ENCODE results near the gene SMIM11. TPM values are rescaled to one million over a fixed set of nuclear protein-coding genes. Genes with fewer than 3 reads are reported as not detected.

The SMIM11 gene
- total RNA-seq, 4 donors from 2014 or later, result 0.49 to 11.9 (median 4.0) TPM

GRCh38 chr21:34335316-34335715 lies 40.0 kb upstream of the SMIM11 start:
- WGBS, 2 donors, result 26 to 63% methylated on average over 3 to 5 of the region's 6 CpGs
- intact Hi-C loops (cut with DNase I), result no loop called here
- H3K4me1 ChIP-seq, result peaks cover 0 to 27% (median 6%) of the 10 kb centered on the region in 3 donors
- H3K4me3 ChIP-seq, result no peak overlapping the region
- no peak overlapping the region for H3K27ac ChIP-seq
- H3K9me3 ChIP-seq, result no peaks in the 10 kb centered on the region
- peaks cover 0 to 11% (median 0%) of the 10 kb centered on the region in 4 donors for H3K27me3 ChIP-seq
- no peak for TF ChIP-seq POLR2A (IDR thresholded peaks at IDR 0.05)
- TF ChIP-seq, protein P1, sequence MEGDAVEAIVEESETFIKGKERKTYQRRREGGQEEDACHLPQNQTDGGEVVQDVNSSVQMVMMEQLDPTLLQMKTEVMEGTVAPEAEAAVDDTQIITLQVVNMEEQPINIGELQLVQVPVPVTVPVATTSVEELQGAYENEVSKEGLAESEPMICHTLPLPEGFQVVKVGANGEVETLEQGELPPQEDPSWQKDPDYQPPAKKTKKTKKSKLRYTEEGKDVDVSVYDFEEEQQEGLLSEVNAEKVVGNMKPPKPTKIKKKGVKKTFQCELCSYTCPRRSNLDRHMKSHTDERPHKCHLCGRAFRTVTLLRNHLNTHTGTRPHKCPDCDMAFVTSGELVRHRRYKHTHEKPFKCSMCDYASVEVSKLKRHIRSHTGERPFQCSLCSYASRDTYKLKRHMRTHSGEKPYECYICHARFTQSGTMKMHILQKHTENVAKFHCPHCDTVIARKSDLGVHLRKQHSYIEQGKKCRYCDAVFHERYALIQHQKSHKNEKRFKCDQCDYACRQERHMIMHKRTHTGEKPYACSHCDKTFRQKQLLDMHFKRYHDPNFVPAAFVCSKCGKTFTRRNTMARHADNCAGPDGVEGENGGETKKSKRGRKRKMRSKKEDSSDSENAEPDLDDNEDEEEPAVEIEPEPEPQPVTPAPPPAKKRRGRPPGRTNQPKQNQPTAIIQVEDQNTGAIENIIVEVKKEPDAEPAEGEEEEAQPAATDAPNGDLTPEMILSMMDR (IDR thresholded peaks at IDR 0.05), result no peak
- DNase-seq, result no peak
- H3K36me3 ChIP-seq, result no peaks in the 10 kb centered on the region

- H3K27me3 ChIP-seq, result peaks cover 0 to 11% (median 0%) of the 10 kb centered on the region in 4 donors
- H3K27ac ChIP-seq, result peak overlapping the region in 3 of 4 donors; percentile 45 to 57 (median 46)
- no peak for TF ChIP-seq POLR2A (IDR thresholded peaks at IDR 0.05)
- TF ChIP-seq, protein P1 (IDR thresholded peaks at IDR 0.05), result no peak
- no peak overlapping the region for H3K4me3 ChIP-seq
- 61 to 72% methylated on average over 5 of the region's 5 CpGs for WGBS, 2 donors
- DNase-seq, result no peak
- H3K4me1 ChIP-seq, result peaks cover 0 to 27% (median 6%) of the 10 kb centered on the region in 3 donors
- no peaks in the 10 kb centered on the region for H3K36me3 ChIP-seq
- H3K9me3 ChIP-seq, result no peaks in the 10 kb centered on the region
- intact Hi-C loops (cut with DNase I), result no loop called here
Observed at GRCh38 chr21:34336245-34336644, 39.1 kb upstream of the SMIM11 start.

- 62 to 72% methylated on average over 8 of the region's 13 CpGs for WGBS, 2 donors
- no peaks in the 10 kb centered on the region for H3K9me3 ChIP-seq
- no peak for DNase-seq
- H3K4me1 ChIP-seq, result peaks cover 0 to 27% (median 6%) of the 10 kb centered on the region in 3 donors
- no peak overlapping the region for H3K4me3 ChIP-seq
- H3K27ac ChIP-seq, result peak overlapping the region in 3 of 4 donors; percentile 45 to 57 (median 46)
- H3K27me3 ChIP-seq, result peaks cover 0 to 11% (median 0%) of the 10 kb centered on the region in 4 donors
- intact Hi-C loops (cut with DNase I), result no loop called here
- H3K36me3 ChIP-seq, result no peaks in the 10 kb centered on the region
- TF ChIP-seq, protein P1 (IDR thresholded peaks at IDR 0.05), result no peak
- TF ChIP-seq POLR2A (IDR thresholded peaks at IDR 0.05), result no peak
Observed at GRCh38 chr21:34336756-34337391, 38.4 kb upstream of the SMIM11 start.

DNA sequence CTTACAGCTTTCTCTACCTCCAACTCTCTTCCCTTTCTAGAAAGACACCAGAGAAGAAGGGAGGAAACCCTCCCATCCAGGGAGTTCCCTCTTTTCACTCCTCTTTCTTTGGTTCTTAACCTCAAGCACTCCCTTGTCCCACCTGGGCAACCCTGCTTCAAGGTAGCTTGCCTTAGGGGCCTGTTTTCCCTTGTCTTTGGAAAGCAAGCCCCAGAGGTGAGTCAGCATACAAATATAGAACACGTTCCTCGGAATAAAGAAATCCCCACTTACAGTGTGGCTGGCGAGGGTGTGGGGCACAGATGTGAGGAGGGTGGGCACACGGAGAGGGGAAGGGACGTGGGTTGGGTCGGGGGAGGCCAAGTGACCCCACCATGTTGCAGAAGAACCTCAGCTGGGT lies 37.6 kb upstream of the SMIM11 start:
- TF ChIP-seq, protein P1 (IDR thresholded peaks at IDR 0.05), result no peak
- TF ChIP-seq POLR2A (IDR thresholded peaks at IDR 0.05), result no peak
- WGBS, 2 donors, result 10 to 31% methylated on average over 6 of the region's 6 CpGs

DNA sequence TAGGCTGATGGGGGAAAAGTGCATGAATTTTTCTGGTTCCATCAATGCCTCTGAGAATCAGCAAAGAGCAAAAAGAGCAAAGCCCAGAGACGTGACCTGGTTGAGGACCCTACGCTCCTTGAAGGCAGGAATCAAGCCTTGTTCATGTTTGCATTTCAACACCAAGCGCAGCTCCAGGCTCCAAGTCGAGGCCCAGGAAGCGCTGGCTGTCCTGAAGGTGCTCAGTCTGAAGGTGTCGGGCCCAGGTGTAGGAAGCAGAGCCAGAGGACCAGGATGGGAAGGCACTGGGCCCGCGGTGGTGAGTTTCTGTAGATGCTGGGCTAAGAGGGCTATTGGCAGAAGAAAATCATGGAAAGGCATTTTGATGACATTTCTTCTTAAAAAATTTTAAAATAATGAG lies 37.1 kb upstream of the SMIM11 start:
- H3K9me3 ChIP-seq, result no peaks in the 10 kb centered on the region
- TF ChIP-seq POLR2A (IDR thresholded peaks at IDR 0.05), result no peak
- TF ChIP-seq, protein P1 (IDR thresholded peaks at IDR 0.05), result no peak
- H3K27me3 ChIP-seq, result peaks cover 0 to 11% (median 0%) of the 10 kb centered on the region in 4 donors
- H3K4me1 ChIP-seq, result peaks cover 0 to 27% (median 6%) of the 10 kb centered on the region in 3 donors
- no peak for DNase-seq
- intact Hi-C loops (cut with DNase I), result no loop called here
- H3K4me3 ChIP-seq, result no peak overlapping the region
- H3K36me3 ChIP-seq, result no peaks in the 10 kb centered on the region
- 87 to 91% methylated on average over 7 of the region's 8 CpGs for WGBS, 2 donors
- H3K27ac ChIP-seq, result peak overlapping the region in 1 of 4 donors; percentile 25

More for the DNA sequence above, 37.6 kb upstream of the SMIM11 start:
- peaks cover 0 to 27% (median 6%) of the 10 kb centered on the region in 3 donors for H3K4me1 ChIP-seq
- H3K27me3 ChIP-seq, result peaks cover 0 to 11% (median 0%) of the 10 kb centered on the region in 4 donors
- intact Hi-C loops (cut with DNase I), result no loop called here
- no peaks in the 10 kb centered on the region for H3K9me3 ChIP-seq
- H3K36me3 ChIP-seq, result no peaks in the 10 kb centered on the region
- DNase-seq, result no peak
- H3K4me3 ChIP-seq, result no peak overlapping the region
- peak overlapping the region in 3 of 4 donors; percentile 25 to 57 (median 45) for H3K27ac ChIP-seq

Measured in esophagus squamous epithelium (tissue), 5 donors.